Measurements from ENCODE around the gene CSTA.

The CSTA gene

DNA sequence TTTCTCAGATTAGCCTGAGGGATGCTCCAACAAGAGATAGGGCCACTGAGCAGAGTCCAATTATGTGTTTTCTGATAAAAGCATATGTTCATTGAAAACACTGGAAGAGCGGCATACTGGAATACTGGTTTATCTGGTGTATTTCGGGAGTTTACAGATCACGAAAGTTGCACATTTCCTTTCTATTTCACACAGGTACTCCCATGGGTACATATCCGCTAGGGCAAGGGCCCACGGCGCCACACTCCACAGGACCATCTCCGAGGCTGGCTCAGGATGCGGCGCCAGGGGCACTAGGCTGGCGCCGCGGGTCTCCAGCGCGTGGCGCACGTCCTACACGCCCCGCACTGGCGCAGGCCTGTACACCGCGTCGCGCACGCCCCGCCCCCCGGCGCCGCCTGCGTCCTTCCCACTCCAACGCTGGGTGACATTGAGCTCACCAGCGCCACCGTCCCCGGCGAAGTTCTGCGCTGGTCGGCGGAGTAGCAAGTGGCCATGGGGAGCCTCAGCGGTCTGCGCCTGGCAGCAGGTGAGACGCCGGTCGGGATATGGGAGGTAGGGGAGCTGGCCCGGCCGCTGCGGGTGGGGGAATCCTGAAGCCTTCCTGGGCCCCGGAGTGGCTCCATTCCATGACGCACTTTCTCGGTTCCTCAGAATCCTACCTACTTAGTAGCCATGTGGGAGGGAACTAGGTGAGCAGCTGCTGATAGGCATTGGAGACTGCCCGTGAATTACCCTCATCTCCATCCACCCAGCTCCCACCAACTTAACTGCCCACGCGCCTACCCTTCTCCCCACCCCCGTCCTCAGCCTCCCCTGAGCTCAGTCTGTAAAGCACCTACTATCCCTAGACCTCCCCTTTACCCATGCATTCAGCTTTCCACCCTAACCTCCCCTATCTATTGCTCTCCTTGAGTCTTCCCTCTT, 59.0 kb downstream of the CSTA start, which contains the start of gene FAM162A:
TSS of gene FAM162A (plus strand) at position 412 of the 927 bp plus-strand sequence. CDS start at position 496, 84 bp downstream.
- TF ChIP-seq, protein P1, sequence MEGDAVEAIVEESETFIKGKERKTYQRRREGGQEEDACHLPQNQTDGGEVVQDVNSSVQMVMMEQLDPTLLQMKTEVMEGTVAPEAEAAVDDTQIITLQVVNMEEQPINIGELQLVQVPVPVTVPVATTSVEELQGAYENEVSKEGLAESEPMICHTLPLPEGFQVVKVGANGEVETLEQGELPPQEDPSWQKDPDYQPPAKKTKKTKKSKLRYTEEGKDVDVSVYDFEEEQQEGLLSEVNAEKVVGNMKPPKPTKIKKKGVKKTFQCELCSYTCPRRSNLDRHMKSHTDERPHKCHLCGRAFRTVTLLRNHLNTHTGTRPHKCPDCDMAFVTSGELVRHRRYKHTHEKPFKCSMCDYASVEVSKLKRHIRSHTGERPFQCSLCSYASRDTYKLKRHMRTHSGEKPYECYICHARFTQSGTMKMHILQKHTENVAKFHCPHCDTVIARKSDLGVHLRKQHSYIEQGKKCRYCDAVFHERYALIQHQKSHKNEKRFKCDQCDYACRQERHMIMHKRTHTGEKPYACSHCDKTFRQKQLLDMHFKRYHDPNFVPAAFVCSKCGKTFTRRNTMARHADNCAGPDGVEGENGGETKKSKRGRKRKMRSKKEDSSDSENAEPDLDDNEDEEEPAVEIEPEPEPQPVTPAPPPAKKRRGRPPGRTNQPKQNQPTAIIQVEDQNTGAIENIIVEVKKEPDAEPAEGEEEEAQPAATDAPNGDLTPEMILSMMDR (conservative IDR thresholded peaks at IDR 0.05; ENCODE audit: control insufficient read depth, insufficient read depth, low read depth, low read length), result peak; percentile 13
- peak within 1 kb of the TSS; percentile 84 for H3K4me3 ChIP-seq (ENCODE audit: control insufficient read depth, low read depth, low read length)
- peak; percentile 78 for DNase-seq (ENCODE audit: low read depth)

DNA sequence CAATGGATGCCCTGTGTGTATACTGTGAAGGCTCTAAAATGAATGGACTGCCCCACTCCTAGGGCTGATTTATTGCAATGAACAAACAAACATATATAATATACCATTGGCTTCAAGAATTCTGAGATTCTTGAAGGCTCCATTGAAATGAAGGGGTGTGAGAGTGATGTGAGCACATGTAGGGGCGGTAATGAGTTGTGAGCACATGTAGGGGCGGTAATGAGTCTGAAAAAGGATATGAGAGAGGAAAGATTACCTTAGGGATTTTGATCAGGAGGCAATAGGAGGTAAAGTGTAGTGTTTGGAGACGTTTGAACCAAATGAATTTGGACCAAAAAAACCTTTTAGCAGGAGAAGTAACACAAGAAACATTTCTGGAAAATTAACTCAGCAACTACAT, 62.7 kb downstream of the CSTA start:
- H3K4me3 ChIP-seq (ENCODE audit: control insufficient read depth, low read depth, low read length), result no peak overlapping the region
- TF ChIP-seq, protein P1 (conservative IDR thresholded peaks at IDR 0.05; ENCODE audit: control insufficient read depth, insufficient read depth, low read depth, low read length), result no peak
- no peak for DNase-seq (ENCODE audit: low read depth)

DNA sequence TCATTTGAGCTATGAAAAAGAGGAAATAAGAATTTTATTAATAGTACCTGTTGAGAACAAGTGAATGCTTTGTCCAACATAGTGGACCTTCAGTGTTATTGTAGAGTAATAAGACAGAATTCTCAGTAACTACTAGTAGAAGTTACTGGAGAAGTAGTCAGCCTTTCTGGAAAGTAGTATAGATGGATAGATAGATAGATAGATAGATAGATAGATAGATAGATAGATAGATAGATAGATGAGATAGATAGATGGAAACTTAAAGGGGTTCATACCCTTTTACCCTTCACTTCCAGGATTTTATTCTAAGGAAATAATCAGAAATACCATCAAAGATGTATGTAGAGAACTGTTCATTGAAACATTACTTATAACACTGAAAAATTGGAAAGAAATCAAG, 64.1 kb downstream of the CSTA start:
- DNase-seq (ENCODE audit: low read depth), result no peak
- TF ChIP-seq, protein P1 (conservative IDR thresholded peaks at IDR 0.05; ENCODE audit: control insufficient read depth, insufficient read depth, low read depth, low read length), result no peak

DNA sequence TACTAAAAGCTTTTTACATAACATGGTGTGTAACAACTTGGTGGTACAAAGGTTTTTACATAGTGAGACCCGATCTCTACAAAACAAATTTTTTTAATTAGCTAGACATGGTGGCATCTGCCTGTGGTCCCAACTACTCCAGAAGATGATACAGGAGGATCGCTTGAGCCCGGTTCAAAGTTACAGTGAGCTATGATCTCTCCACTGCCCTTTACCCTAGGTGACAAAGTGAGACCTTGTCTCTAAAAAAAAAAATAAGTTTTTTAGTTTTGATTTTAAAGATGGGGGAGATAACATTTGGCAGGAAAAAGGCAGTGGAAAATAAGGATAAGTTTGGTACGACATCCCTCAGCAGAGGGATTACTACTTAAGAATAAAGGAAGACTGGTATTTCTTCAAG, 64.8 kb downstream of the CSTA start:
- TF ChIP-seq, protein P1 (conservative IDR thresholded peaks at IDR 0.05; ENCODE audit: control insufficient read depth, insufficient read depth, low read depth, low read length), result no peak
- H3K4me3 ChIP-seq (ENCODE audit: control insufficient read depth, low read depth, low read length), result no peak overlapping the region
- DNase-seq (ENCODE audit: low read depth), result no peak

More for the DNA sequence above, 64.1 kb downstream of the CSTA start:
- H3K4me3 ChIP-seq (ENCODE audit: control insufficient read depth, low read depth, low read length), result no peak overlapping the region

DNA sequence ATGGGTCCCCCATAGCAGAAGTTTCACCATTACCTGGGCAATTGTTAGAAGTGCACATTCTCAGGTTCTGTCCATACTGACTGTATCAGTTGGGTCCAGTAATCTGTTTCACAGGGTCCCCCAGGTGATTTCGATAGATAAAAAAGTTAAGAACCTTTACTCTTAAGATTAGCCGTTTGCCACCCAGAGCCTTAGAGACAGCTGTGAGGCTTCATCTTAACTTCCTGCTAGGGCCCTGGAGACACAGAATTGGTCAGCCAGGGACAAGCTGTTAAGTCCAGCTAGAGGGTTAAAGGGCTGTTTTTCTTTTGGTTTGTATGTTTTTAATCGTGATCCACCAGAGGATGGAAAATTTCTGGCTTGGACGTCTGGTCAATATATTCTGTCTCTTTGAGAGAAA, 65.6 kb downstream of the CSTA start:
- no peak for DNase-seq (ENCODE audit: low read depth)
- TF ChIP-seq, protein P1 (conservative IDR thresholded peaks at IDR 0.05; ENCODE audit: control insufficient read depth, insufficient read depth, low read depth, low read length), result no peak
- no peak overlapping the region for H3K4me3 ChIP-seq (ENCODE audit: control insufficient read depth, low read depth, low read length)

Measured in fibroblast of mammary gland (primary cell).